ENCODE data around the gene TCERG1L. TPM values are rescaled to one million over a fixed set of nuclear protein-coding genes. Genes with fewer than 3 reads are reported as not detected.

Gene TCERG1L, protein sequence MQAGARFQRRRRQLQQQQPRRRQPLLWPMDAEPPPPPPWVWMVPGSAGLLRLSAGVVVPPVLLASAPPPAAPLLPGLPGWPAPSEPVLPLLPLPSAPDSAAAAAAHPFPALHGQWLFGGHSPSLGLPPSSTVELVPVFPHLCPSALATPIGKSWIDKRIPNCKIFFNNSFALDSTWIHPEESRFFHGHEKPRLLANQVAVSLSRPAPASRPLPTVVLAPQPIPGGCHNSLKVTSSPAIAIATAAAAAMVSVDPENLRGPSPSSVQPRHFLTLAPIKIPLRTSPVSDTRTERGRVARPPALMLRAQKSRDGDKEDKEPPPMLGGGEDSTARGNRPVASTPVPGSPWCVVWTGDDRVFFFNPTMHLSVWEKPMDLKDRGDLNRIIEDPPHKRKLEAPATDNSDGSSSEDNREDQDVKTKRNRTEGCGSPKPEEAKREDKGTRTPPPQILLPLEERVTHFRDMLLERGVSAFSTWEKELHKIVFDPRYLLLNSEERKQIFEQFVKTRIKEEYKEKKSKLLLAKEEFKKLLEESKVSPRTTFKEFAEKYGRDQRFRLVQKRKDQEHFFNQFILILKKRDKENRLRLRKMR
- total RNA-seq (2014; rRNA removed; shearing (Covaris generic)) = not detected in 2 replicates

DNA sequence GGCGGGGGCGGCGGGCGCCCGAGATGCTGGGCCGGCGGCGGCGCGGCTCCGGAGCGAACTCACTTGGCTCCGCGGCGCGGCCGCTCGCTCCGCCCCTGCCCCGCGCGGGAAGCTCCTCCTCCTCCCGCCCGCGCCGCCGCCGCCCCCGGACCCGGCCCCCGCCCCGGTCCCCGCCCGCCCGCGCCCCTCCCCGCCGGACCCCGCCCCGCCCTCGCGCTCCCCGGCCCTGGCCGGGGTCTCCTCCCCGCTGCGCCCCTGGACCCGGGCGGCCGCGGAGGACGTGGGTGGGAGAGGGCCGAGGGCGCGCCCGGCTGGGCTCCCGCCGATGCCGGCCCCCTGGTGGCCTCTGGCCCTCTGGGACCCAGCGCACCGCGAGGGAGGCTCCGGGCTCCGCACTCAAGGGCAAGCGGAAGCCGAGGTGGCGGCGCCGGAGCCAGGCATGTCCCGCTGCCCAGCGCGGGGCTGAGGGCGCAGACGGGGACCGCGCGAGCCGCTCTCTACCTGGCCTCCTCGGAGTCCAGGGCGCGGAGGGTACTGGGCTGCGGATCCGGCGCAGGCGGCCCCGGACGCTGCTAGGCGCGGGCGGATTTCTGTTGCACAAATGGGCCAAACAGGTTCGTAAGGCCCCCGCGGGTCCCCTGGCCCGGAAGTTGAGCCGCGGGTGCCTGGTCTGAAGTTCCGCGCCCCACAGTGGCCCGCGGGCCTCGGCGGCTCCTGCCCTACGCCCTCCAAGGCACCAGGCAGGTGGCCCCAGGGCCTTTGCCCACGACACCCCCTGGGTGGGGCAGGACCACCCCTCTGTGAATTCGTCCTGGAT lies at the start of gene TCERG1L:
TSS of gene TCERG1L (minus strand) at position 61 of the 817 bp plus-strand sequence. CDS start 86 bp downstream, outside the sequence.
- no peaks in the 10 kb centered on the region for H3K36me3 ChIP-seq
- H3K4me1 ChIP-seq (replicated peaks) = no peaks in the 10 kb centered on the region
- H3K27me3 ChIP-seq (replicated peaks) = no peaks in the 10 kb centered on the region
- H3K4me3 ChIP-seq = no peak within 1 kb of the TSS
- H3K27ac ChIP-seq = no peak within 1 kb of the TSS
- DNase-seq (ENCODE audit: low read depth in 1 of 2, low spot score in 2 of 2) = no peak
- H3K9me3 ChIP-seq (replicated peaks) = peaks cover 4% of the 10 kb centered on the region; the same call in 1 of the 2 replicates

DNA sequence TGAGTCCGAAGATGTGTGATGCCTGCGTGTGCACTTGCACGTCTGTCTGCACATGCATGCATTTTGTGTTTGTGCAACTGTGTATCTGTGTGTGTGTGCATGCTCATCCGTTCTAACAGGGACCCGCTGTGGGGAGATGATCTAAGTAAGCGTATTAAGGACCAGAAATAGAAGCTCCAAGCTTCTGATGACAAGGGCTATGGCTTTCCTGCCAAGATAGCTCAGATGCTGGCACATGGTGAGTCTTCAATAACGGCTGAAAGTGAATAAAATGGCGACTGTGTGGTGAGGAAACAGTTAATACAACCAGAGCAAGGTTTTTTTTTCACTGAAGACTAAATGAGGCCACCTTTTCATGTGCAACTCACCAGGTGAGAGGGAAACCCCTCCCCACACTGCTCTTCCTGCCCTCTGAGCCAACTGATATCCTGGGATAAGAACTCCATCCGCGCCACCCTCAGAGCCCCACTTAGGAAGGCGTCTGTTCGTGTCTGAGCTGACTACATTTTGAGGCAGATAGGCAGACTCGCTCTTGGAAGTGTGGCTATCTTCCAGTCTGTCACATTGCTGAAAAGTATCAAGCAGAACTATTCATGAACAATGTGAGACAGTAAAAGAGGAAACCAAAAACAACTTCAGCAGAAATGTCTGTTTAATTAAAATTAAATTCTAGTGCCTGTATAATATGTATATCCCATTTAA lies 47.4 kb upstream of the TCERG1L start:
- H3K9me3 ChIP-seq (replicated peaks) = peaks cover 12% of the 10 kb centered on the region; the same call in 1 of the 2 replicates
- H3K27me3 ChIP-seq (replicated peaks) = no peaks in the 10 kb centered on the region
- DNase-seq (ENCODE audit: low read depth in 1 of 2, low spot score in 2 of 2) = no peak
- no peak overlapping the region for H3K27ac ChIP-seq
- no peaks in the 10 kb centered on the region for H3K4me1 ChIP-seq (replicated peaks)
- H3K4me3 ChIP-seq = no peak overlapping the region
- no peaks in the 10 kb centered on the region for H3K36me3 ChIP-seq

DNA sequence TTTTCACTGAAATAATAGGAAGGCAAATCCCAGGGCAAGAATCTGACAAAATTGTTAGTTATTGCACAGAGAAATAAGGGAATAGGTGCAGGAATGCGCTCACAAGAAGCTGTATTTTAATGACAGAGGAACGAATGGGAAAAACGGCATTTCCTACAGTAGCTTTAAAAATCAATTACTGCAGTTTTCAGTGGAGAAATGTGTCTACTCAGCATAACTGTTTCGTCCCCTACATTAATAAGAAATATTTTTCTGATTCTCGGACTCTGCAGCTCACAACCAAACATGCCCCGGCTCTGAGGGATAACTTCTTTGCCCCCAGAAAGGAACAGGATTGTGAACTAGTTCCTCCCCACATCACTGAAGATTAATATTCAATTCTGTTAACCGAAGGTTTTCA lies 44.9 kb upstream of the TCERG1L start:
- Histone ChIP-seq H3K4me1 (replicated peaks) (no peaks in the 10 kb centered on the region), H3K9me3 (replicated peaks) (peaks cover 16% of the 10 kb centered on the region), H3K36me3 (no peaks in the 10 kb centered on the region), H3K4me3 (no peak overlapping the region), H3K27me3 (replicated peaks) (no peaks in the 10 kb centered on the region), H3K27ac (no peak overlapping the region)
- no peak for DNase-seq (ENCODE audit: low read depth in 1 of 2, low spot score in 2 of 2)

DNA sequence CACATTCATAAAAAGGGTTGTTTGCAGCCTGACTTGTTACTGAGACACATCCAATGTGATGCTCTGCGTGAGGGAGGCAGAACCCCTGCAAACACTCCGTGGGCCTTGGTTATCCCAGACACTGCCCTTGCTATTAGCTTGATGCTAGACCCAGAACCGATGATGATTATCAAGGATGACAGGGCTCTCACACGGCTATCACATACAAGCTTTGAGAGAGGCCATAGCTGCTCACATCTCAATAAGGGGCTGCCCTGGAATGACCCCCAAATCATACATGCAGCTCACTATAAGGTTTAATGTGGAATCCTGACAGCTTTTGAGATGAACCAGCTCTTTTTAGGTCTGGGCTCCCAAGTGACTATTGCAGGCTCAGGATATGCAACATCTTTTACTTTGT lies 44.4 kb upstream of the TCERG1L start:
- DNase-seq (ENCODE audit: low read depth in 1 of 2, low spot score in 2 of 2) = no peak
- no peaks in the 10 kb centered on the region for H3K27me3 ChIP-seq (replicated peaks)
- H3K27ac ChIP-seq = no peak overlapping the region
- H3K9me3 ChIP-seq (replicated peaks) = peaks cover 17% of the 10 kb centered on the region
- no peaks in the 10 kb centered on the region for H3K4me1 ChIP-seq (replicated peaks)
- no peaks in the 10 kb centered on the region for H3K36me3 ChIP-seq
- H3K4me3 ChIP-seq = no peak overlapping the region

DNA sequence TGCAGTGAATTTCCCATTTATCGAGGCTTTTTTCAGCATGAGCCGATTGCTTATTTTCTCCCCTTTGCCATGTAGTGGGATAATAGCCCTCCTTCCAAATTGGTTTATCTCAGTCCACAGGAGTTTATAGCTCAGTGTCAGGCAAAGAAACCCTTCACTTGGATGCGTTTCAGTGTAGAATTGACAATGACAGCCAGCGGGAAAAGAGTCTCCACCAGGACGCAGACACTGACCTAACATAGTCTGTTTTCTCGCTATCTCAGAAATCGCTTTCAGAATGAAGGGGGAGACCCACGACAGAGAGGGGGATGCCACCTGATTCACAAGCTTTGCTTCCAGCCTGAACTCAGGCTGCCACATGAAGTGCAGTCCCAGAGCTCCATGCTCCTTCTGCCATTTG lies 43.5 kb upstream of the TCERG1L start:
- Histone ChIP-seq H3K36me3 (no peaks in the 10 kb centered on the region), H3K27ac (no peak overlapping the region), H3K27me3 (replicated peaks) (no peaks in the 10 kb centered on the region), H3K9me3 (replicated peaks) (peaks cover 23% of the 10 kb centered on the region), H3K4me3 (no peak overlapping the region), H3K4me1 (replicated peaks) (no peaks in the 10 kb centered on the region)
- DNase-seq (ENCODE audit: low read depth in 1 of 2, low spot score in 2 of 2) = no peak

DNA sequence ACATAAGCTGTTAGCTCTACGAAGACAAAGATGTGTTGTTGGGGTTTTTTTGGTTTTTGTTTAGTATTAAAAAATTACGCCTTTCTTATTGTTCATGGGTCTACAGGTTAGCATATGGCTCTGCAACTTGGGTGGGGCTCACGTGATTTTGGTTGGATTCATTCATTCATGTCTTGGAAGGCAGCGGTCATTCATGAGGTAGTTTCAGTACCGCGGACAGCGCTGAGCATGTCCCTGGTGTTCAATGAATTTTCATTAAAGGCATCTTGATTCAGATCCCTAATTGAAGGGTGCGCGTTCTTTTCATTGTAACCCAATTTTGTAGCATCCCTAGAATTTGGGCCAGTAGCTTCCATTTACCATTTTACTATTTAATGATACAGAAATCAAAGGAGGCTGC lies 42.9 kb upstream of the TCERG1L start:
- Histone ChIP-seq H3K4me3 (no peak overlapping the region), H3K27ac (no peak overlapping the region), H3K36me3 (no peaks in the 10 kb centered on the region), H3K9me3 (replicated peaks) (peaks cover 24% of the 10 kb centered on the region), H3K4me1 (replicated peaks) (no peaks in the 10 kb centered on the region), H3K27me3 (replicated peaks) (no peaks in the 10 kb centered on the region)
- DNase-seq (ENCODE audit: low read depth in 1 of 2, low spot score in 2 of 2) = no peak

DNA sequence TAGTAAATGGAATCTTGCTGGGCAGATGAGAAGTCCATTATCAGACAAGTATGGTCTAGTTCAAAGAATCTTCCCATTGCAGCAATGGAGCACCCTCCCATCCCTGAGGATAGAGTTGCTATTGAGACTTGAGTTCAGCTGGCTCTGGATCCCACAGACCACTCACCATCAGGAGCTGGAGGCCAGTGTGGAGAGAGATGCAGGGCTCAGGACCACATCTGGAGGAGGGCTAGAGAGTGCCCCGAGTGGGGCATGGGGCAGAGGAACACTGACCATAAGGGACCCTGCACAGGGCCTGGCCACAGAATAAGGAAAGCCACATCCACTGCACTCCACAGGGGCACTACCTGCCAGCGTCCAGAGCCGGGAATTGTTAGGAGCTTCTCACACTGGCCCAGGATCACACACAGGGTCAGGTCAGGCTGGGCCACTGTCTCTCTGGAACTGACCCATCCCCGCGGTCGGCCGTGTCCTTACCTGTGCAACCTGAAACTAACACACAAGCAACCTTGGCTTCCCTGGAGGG lies 41.3 kb upstream of the TCERG1L start:
- H3K27me3 ChIP-seq (replicated peaks) = no peaks in the 10 kb centered on the region
- no peak overlapping the region for H3K4me3 ChIP-seq
- no peak for DNase-seq (ENCODE audit: low read depth in 1 of 2, low spot score in 2 of 2)
- no peaks in the 10 kb centered on the region for H3K4me1 ChIP-seq (replicated peaks)
- H3K27ac ChIP-seq = no peak overlapping the region
- H3K9me3 ChIP-seq (replicated peaks) = peaks cover 29% of the 10 kb centered on the region
- H3K36me3 ChIP-seq = no peaks in the 10 kb centered on the region

DNA sequence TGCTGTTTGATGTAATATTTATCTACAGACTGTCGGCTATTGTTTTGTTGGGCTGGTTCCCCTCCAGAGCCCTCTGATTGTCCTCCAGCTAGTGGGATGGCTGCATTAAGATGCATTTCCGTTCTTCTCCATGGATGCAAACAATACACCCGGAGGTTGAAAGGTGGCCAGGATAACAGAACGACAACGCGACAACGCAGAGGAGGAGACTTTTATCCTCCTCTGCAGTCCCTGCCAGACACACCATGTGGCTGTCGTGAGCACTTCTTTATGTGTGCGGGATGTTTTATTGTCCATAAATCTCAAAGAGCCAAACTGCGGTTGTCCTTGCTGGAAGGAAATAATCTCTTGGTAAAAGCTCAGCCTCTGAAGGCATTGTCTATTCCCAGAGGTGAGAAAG lies 39.1 kb upstream of the TCERG1L start:
- Histone ChIP-seq H3K4me1 (replicated peaks) (no peaks in the 10 kb centered on the region), H3K9me3 (replicated peaks) (peaks cover 26% of the 10 kb centered on the region), H3K4me3 (no peak overlapping the region), H3K27ac (no peak overlapping the region), H3K36me3 (no peaks in the 10 kb centered on the region), H3K27me3 (replicated peaks) (no peaks in the 10 kb centered on the region)
- no peak for DNase-seq (ENCODE audit: low read depth in 1 of 2, low spot score in 2 of 2)

DNA sequence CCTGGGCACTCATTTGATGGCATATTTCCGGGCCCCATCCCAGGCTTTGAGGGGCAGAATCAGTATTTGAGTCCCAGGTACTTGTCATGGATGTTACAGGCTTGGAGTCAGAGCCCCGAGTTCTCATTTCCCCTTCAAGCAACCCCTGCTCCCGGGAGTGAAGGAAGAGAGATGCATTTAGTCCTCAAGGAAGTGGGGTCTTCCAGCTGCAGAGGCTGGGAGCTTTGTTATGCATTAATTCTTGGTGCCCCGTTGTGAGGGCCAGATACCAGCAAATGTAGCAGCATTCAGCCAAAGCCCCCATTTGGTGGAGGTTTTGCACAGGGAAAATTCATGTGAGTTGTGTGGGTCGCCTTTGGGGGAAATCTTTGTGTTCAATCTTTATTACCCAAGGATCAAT lies 38.7 kb upstream of the TCERG1L start:
- Histone ChIP-seq H3K27ac (no peak overlapping the region), H3K4me1 (replicated peaks) (no peaks in the 10 kb centered on the region), H3K27me3 (replicated peaks) (no peaks in the 10 kb centered on the region), H3K9me3 (replicated peaks) (peaks cover 24% of the 10 kb centered on the region), H3K36me3 (no peaks in the 10 kb centered on the region), H3K4me3 (no peak overlapping the region)
- DNase-seq (ENCODE audit: low read depth in 1 of 2, low spot score in 2 of 2) = no peak

DNA sequence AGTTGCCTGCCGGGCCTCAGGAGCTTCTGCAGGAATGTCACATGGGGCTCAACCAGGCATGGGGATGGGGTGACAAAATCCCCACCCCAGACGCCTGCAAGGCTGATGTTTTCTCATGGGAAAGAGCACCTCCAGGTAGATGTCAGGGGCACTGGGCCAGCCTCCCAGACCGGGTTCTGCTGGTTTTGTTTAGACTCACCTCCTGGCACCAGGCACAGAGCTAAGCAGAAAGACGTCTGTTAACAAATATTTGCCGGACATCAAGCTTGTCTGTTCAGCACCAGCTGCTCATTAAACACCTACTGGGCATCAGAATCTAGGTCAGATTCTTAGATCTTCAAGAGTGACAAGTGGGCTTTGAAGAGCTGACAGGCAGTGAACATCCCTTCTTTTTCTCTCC lies 34.9 kb upstream of the TCERG1L start:
- Histone ChIP-seq H3K4me1 (replicated peaks) (no peaks in the 10 kb centered on the region), H3K36me3 (no peaks in the 10 kb centered on the region), H3K27ac (no peak overlapping the region), H3K9me3 (replicated peaks) (peaks cover 19% of the 10 kb centered on the region), H3K4me3 (no peak overlapping the region), H3K27me3 (replicated peaks) (no peaks in the 10 kb centered on the region)
- DNase-seq (ENCODE audit: low read depth in 1 of 2, low spot score in 2 of 2) = no peak

DNA sequence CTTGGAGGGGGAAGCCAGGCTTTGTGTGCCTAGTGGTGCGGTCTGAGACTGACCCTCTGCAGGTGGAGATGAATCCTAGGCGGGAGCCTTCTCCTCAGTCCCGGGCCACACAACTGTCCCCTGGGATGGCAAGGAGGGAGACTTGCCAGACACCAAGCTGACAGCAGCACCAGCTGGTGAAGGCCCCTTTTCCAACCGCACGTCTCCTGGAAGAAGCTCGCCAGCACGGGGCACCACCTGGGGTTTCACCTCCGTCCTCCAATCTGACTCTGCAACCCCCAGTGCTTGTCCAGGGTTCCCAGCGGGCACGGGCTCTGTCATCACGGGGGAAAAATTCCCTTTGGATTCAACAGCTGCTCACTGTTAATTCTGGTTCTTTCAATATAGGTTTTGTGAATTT lies 34.2 kb upstream of the TCERG1L start:
- DNase-seq (ENCODE audit: low read depth in 1 of 2, low spot score in 2 of 2) = no peak
- Histone ChIP-seq H3K4me3 (no peak overlapping the region), H3K36me3 (no peaks in the 10 kb centered on the region), H3K4me1 (replicated peaks) (no peaks in the 10 kb centered on the region), H3K9me3 (replicated peaks) (peaks cover 16% of the 10 kb centered on the region), H3K27me3 (replicated peaks) (no peaks in the 10 kb centered on the region), H3K27ac (no peak overlapping the region)

DNA sequence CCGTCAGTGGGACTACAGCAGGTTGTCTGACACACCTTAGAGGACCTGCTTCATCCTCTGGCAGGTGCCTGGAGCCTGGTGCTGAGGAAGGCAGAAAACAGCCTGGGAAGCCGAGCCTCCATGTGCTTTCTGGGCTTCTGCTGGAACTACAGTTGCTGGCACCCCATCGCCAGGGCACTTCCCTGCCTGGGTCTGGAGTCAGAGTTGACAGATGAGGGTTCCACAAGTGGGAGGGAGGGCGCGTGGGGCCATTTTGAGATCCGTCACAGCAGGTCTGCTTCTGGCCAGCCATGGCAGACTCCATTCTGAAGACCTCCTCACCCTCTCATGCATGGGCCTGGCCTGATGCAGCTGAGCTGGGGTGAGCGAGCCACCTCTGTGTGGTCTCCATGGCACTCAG lies 33.2 kb upstream of the TCERG1L start:
- Histone ChIP-seq H3K27me3 (replicated peaks) (no peaks in the 10 kb centered on the region), H3K4me1 (replicated peaks) (no peaks in the 10 kb centered on the region), H3K27ac (no peak overlapping the region), H3K4me3 (no peak overlapping the region), H3K36me3 (no peaks in the 10 kb centered on the region), H3K9me3 (replicated peaks) (peaks cover 13% of the 10 kb centered on the region)
- no peak for DNase-seq (ENCODE audit: low read depth in 1 of 2, low spot score in 2 of 2)

DNA sequence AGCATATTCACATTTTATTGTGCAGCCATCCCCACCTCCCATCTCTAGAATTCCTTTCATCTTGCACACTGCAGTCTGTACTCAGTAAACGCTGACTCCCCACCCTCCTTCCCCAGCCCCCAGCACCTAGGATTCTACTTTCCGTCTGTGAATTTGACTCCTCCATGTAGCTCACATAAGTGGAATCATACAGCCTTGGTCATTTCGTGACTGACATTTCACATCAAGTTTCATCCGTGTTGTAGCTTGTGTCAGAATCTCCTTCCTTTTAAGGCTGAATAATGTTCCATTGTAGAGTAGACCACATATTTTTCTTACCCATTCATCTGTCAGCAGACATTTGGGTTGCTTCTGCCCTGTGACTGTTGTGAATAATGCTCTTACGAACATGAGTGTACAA lies 26.2 kb upstream of the TCERG1L start:
- no peaks in the 10 kb centered on the region for H3K27me3 ChIP-seq (replicated peaks)
- no peak overlapping the region for H3K4me3 ChIP-seq
- H3K36me3 ChIP-seq = no peaks in the 10 kb centered on the region
- no peak for DNase-seq (ENCODE audit: low read depth in 1 of 2, low spot score in 2 of 2)
- no peaks in the 10 kb centered on the region for H3K4me1 ChIP-seq (replicated peaks)
- peaks cover 3% of the 10 kb centered on the region; the same call in 1 of the 2 replicates for H3K9me3 ChIP-seq (replicated peaks)
- H3K27ac ChIP-seq = no peak overlapping the region
